ENCODE measurements around the gene SMAD5. TPM values are rescaled to one million over a fixed set of nuclear protein-coding genes. Genes with fewer than 3 reads are reported as not detected.

Gene SMAD5
- total RNA-seq, 1 experiment from 2014 or later = 69.3 TPM

GRCh38 chr5:136194576-136194975 is 61.9 kb downstream of the SMAD5 start:
- no peak for DNase-seq
- H3T11ph ChIP-seq (ENCODE audit: low read length) = no peak overlapping the region
- H4K91ac ChIP-seq (ENCODE audit: insufficient read length, low read depth, low read length) = no peak overlapping the region
- H3K4me3 Mint-ChIP-seq = peak overlapping the region in 1 of 2 experiments; percentile 27; a peak in 1 of 5 replicates
- H3K4me2 ChIP-seq (ENCODE audit: insufficient read depth, insufficient read length, low read length) = no peak overlapping the region
- WGBS (ENCODE audit: extremely low coverage, insufficient read length, low lambda C conversion rate) = no CpG with 5 or more reads among the region's 3 CpGs
- TF ChIP-seq, protein P1, sequence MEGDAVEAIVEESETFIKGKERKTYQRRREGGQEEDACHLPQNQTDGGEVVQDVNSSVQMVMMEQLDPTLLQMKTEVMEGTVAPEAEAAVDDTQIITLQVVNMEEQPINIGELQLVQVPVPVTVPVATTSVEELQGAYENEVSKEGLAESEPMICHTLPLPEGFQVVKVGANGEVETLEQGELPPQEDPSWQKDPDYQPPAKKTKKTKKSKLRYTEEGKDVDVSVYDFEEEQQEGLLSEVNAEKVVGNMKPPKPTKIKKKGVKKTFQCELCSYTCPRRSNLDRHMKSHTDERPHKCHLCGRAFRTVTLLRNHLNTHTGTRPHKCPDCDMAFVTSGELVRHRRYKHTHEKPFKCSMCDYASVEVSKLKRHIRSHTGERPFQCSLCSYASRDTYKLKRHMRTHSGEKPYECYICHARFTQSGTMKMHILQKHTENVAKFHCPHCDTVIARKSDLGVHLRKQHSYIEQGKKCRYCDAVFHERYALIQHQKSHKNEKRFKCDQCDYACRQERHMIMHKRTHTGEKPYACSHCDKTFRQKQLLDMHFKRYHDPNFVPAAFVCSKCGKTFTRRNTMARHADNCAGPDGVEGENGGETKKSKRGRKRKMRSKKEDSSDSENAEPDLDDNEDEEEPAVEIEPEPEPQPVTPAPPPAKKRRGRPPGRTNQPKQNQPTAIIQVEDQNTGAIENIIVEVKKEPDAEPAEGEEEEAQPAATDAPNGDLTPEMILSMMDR (conservative IDR thresholded peaks at IDR 0.05) = no peak
- H3K79me2 ChIP-seq (ENCODE audit: insufficient read depth, low read length) = no peaks in the 10 kb centered on the region
- H3K23ac ChIP-seq (ENCODE audit: insufficient read length, low read depth, low read length) = no peak overlapping the region
- H3K14ac ChIP-seq (ENCODE audit: insufficient read depth, low read length) = no peak overlapping the region
- H2BK12ac ChIP-seq (ENCODE audit: insufficient read length, low read depth, low read length) = no peak overlapping the region
- no peak overlapping the region for H3K27ac Mint-ChIP-seq
- H4K5ac ChIP-seq (ENCODE audit: insufficient read length, low read depth, low read length) = no peak overlapping the region
- H4K20me1 ChIP-seq (ENCODE audit: control insufficient read depth, insufficient read depth, insufficient read length) = no peaks in the 10 kb centered on the region
- no peak overlapping the region for H3K4ac ChIP-seq (ENCODE audit: low read depth, low read length)
- peaks cover 0 to 2% (median 0%) of the 10 kb centered on the region in 3 experiments; a peak in 2 of 7 replicates for H3K36me3 Mint-ChIP-seq (ENCODE audit: insufficient read depth in 1 of 3, low read depth in 3 of 3)
- no peaks in the 10 kb centered on the region for H3K79me1 ChIP-seq (ENCODE audit: insufficient read depth, low read depth, low read length, poor library complexity, severe bottlenecking)
- no peak overlapping the region for H2AK5ac ChIP-seq (ENCODE audit: insufficient read length, low read length)
- H2AFZ ChIP-seq (ENCODE audit: low read length) = no peak overlapping the region
- no peak overlapping the region for H4K8ac ChIP-seq (replicated peaks; ENCODE audit: insufficient read length, low read depth, low read length)
- no peaks in the 10 kb centered on the region for H3K9me3 ChIP-seq (ENCODE audit: control insufficient read depth, low read depth, low read length)
- no peak overlapping the region for H3K56ac ChIP-seq (ENCODE audit: insufficient read length, low read depth, low read length)
- no peak overlapping the region for H2BK5ac ChIP-seq (ENCODE audit: insufficient read length, low read length)
- H2BK120ac ChIP-seq (ENCODE audit: low read depth, low read length, poor library complexity, severe bottlenecking) = no peak overlapping the region
- no peaks in the 10 kb centered on the region for H3K4me1 ChIP-seq (ENCODE audit: insufficient read depth, low read length)
- no peak overlapping the region for H3K18ac ChIP-seq (ENCODE audit: insufficient read length, low read depth, low read length)
- no peaks in the 10 kb centered on the region for H3K9me3 Mint-ChIP-seq
- H2BK20ac ChIP-seq (ENCODE audit: low read depth, low read length, poor library complexity, severe bottlenecking) = no peak overlapping the region
- peaks cover 19 to 24% of the 10 kb centered on the region in 2 experiments for H3K4me1 Mint-ChIP-seq
- peaks cover 16% of the 10 kb centered on the region for H3K23me2 ChIP-seq (ENCODE audit: insufficient read length, low read depth, low read length, poor library complexity, severe bottlenecking)
- no peak overlapping the region for H3K27ac ChIP-seq (ENCODE audit: insufficient read length, low read depth, low read length)
- H3K27me3 ChIP-seq (ENCODE audit: insufficient read depth, low read length) = peaks cover 59% of the 10 kb centered on the region
- no peak overlapping the region for H2BK15ac ChIP-seq (ENCODE audit: low read depth, low read length)
- H3K9ac ChIP-seq (ENCODE audit: extremely low read depth, insufficient read length, low read length) = no peak overlapping the region
- peaks cover 99% of the 10 kb centered on the region for H3K27me3 Mint-ChIP-seq (ENCODE audit: low read depth)

Data from H9 (cell line).